Stimulated activated CD4-positive, alpha-beta T cell treated with anti-CD3 and anti-CD28 coated beads, Interleukin-15, amount 100 ng/mL, for 1 hour (primary cell): ENCODE data around the gene PLCXD1.

Experiments used
- DNase-seq, 2 donors: peaks; one replicate each; pipeline ENCODE4 v3.0.0-alpha.2; 2020; ENCODE audit warnings: low read depth in 1 of 2, low spot score in 1 of 2

PLCXD1 gene

GRCh38 chrX:333611-334311 is 52.6 kb downstream of the PLCXD1 start:
- no peak for DNase-seq

GRCh38 chrX:334331-334891 is 53.2 kb downstream of the PLCXD1 start:
- no peak for DNase-seq

- no peak for DNase-seq
Observed at GRCh38 chrX:334971-335757, 54.0 kb downstream of the PLCXD1 start.

- DNase-seq, result no peak
Observed at GRCh38 chrX:335758-336155, 54.6 kb downstream of the PLCXD1 start.

GRCh38 chrX:336227-336626 is 55.0 kb downstream of the PLCXD1 start:
- DNase-seq, result no peak

- DNase-seq, result no peak
Observed at GRCh38 chrX:337331-337831, 56.2 kb downstream of the PLCXD1 start.

- DNase-seq, result no peak
Observed at GRCh38 chrX:338281-338835, 57.2 kb downstream of the PLCXD1 start.

- no peak for DNase-seq
Observed at GRCh38 chrX:338836-339400, 57.7 kb downstream of the PLCXD1 start.

- no peak for DNase-seq
Observed at GRCh38 chrX:340121-340520, 58.9 kb downstream of the PLCXD1 start.

- DNase-seq, result no peak
Observed at GRCh38 chrX:340641-341423, 59.7 kb downstream of the PLCXD1 start.

- no peak for DNase-seq
Observed at GRCh38 chrX:341541-342101, 60.4 kb downstream of the PLCXD1 start.

- no peak for DNase-seq
Observed at GRCh38 chrX:344371-344901, 63.3 kb downstream of the PLCXD1 start.

GRCh38 chrX:345020-345925 is 64.1 kb downstream of the PLCXD1 start:
- no peak for DNase-seq

- DNase-seq, result no peak
Observed at GRCh38 chrX:346034-346813, 65.0 kb downstream of the PLCXD1 start.

- no peak for DNase-seq
Observed at GRCh38 chrX:347351-348117, 66.4 kb downstream of the PLCXD1 start.

GRCh38 chrX:348461-349117 is 67.4 kb downstream of the PLCXD1 start:
- DNase-seq, result no peak

GRCh38 chrX:349196-349595 is 68.0 kb downstream of the PLCXD1 start:
- DNase-seq, result no peak
